Measurements from ENCODE around the gene TAF1B.

TAF1B gene

GRCh38 chr2:9843229-9844035 lies at the start of gene TAF1B:
TSS of gene TAF1B (plus strand) at chr2:9843474. CDS start at chr2:9843542, 68 bp downstream.
- DNase-seq (ENCODE audit: low spot score), result peak; percentile 86

- DNase-seq (ENCODE audit: low spot score), result no peak
These were observed 49.2 kb upstream of the TAF1B start for GRCh38 chr2:9793918-9794717.

- DNase-seq (ENCODE audit: low spot score), result no peak
These were observed 48.2 kb upstream of the TAF1B start for GRCh38 chr2:9795071-9795470.

- no peak for DNase-seq (ENCODE audit: low spot score)
These were observed 46.9 kb upstream of the TAF1B start for GRCh38 chr2:9796056-9797010.

GRCh38 chr2:9797086-9797485 lies 46.2 kb upstream of the TAF1B start:
- DNase-seq (ENCODE audit: low spot score), result no peak

GRCh38 chr2:9797681-9798556 lies 45.4 kb upstream of the TAF1B start:
- DNase-seq (ENCODE audit: low spot score), result no peak

- DNase-seq (ENCODE audit: low spot score), result no peak
These were observed 44.2 kb upstream of the TAF1B start for GRCh38 chr2:9799011-9799596.

- peak; percentile 89 for DNase-seq (ENCODE audit: low spot score)
These were observed 43.3 kb upstream of the TAF1B start for GRCh38 chr2:9799729-9800632.

GRCh38 chr2:9800639-9800974 lies 42.7 kb upstream of the TAF1B start:
- DNase-seq (ENCODE audit: low spot score), result no peak

GRCh38 chr2:9800975-9801726 lies 42.1 kb upstream of the TAF1B start:
- DNase-seq (ENCODE audit: low spot score), result peak; percentile 79

- no peak for DNase-seq (ENCODE audit: low spot score)
These were observed 40.7 kb upstream of the TAF1B start for GRCh38 chr2:9802576-9802993.

- DNase-seq (ENCODE audit: low spot score), result no peak
These were observed 40.1 kb upstream of the TAF1B start for GRCh38 chr2:9803023-9803805.

- no peak for DNase-seq (ENCODE audit: low spot score)
These were observed 37.6 kb upstream of the TAF1B start for GRCh38 chr2:9805435-9806297.

- no peak for DNase-seq (ENCODE audit: low spot score)
These were observed 37.0 kb upstream of the TAF1B start for GRCh38 chr2:9806298-9806610.

- no peak for DNase-seq (ENCODE audit: low spot score)
These were observed 36.6 kb upstream of the TAF1B start for GRCh38 chr2:9806656-9807055.

GRCh38 chr2:9807056-9807455 lies 36.2 kb upstream of the TAF1B start:
- DNase-seq (ENCODE audit: low spot score), result no peak

- DNase-seq (ENCODE audit: low spot score), result no peak
These were observed 35.5 kb upstream of the TAF1B start for GRCh38 chr2:9807555-9808305.

All from CD4-positive, alpha-beta T cell treated with Interleukin-15 for 4 hours (primary cell).